Forelimb muscle (tissue), 1 donor: ENCODE results near the gene MANBA. TPM values are rescaled to one million over a fixed set of nuclear protein-coding genes. Genes with fewer than 3 reads are reported as not detected.
A peak's percentile ranks its signal among the peaks of the same experiment; 100 is the strongest.
"Not testable (repeated sequence)": the region's sequence is repeated elsewhere in the genome, so short reads cannot be mapped to it uniquely, and the experiment has no call there.

Experiments used
- DNase-seq: peaks from one replicate; pipeline ENCODE4 v3.0.0-alpha.2; 2013; ENCODE audit warnings: low read depth
- polyA plus RNA-seq: library from polyadenylated mRNA; unstranded; fragments of 120-200 nt; gene quantifications from one replicate; pipeline ENCODE4 v1.2.1, GENCODE V29; 2013; ENCODE audit not compliant: insufficient read length

MANBA gene
- polyA plus RNA-seq, 1 donor = 9.4 TPM

- DNase-seq = no peak
These were observed 139.9 kb downstream of the MANBA start for GRCh38 chr4:102620697-102621497.

GRCh38 chr4:102619776-102620631, 140.8 kb downstream of the MANBA start:
- not testable (repeated sequence) for DNase-seq

- not testable (repeated sequence) for DNase-seq
These were observed 141.7 kb downstream of the MANBA start for GRCh38 chr4:102619021-102619420.

GRCh38 chr4:102616636-102617035, 144.1 kb downstream of the MANBA start:
- no peak for DNase-seq

- DNase-seq = no peak
These were observed 146.0 kb downstream of the MANBA start for GRCh38 chr4:102614801-102615200.

GRCh38 chr4:102612824-102613366, 147.9 kb downstream of the MANBA start:
- DNase-seq = peak; percentile 6

GRCh38 chr4:102612210-102612609, 148.6 kb downstream of the MANBA start:
- no peak for DNase-seq

GRCh38 chr4:102610476-102610875, 150.3 kb downstream of the MANBA start:
- no peak for DNase-seq

GRCh38 chr4:102610007-102610406, 150.8 kb downstream of the MANBA start:
- DNase-seq = no peak

- no peak for DNase-seq
These were observed 152.6 kb downstream of the MANBA start for GRCh38 chr4:102608190-102608589.

- no peak for DNase-seq
These were observed 153.8 kb downstream of the MANBA start for GRCh38 chr4:102606846-102607450.

GRCh38 chr4:102606261-102606660, 154.5 kb downstream of the MANBA start:
- no peak for DNase-seq

GRCh38 chr4:102604222-102604940, 156.4 kb downstream of the MANBA start:
- no peak for DNase-seq

GRCh38 chr4:102601586-102602227, 159.1 kb downstream of the MANBA start:
- no peak for DNase-seq

GRCh38 chr4:102600689-102601088, 160.1 kb downstream of the MANBA start:
- no peak for DNase-seq

GRCh38 chr4:102599886-102600285, 160.9 kb downstream of the MANBA start:
- DNase-seq = no peak

GRCh38 chr4:102599455-102599854, 161.3 kb downstream of the MANBA start:
- DNase-seq = no peak

GRCh38 chr4:102598762-102599374, 161.9 kb downstream of the MANBA start:
- no peak for DNase-seq

GRCh38 chr4:102598086-102598761, 162.5 kb downstream of the MANBA start:
- DNase-seq = no peak

GRCh38 chr4:102596532-102596931, 164.2 kb downstream of the MANBA start:
- DNase-seq = no peak
